Fibroblast of lung (primary cell): ENCODE measurements around the gene MMS22L. TPM values are rescaled to one million over a fixed set of nuclear protein-coding genes. Genes with fewer than 3 reads are reported as not detected.
A peak's percentile ranks its signal among the peaks of the same experiment; 100 is the strongest.

Experiments
- DNase-seq, 2 donors: peaks; one replicate each; pipeline versions ENCODE4 v3.0.0 to v3.0.0-alpha.2; 2010; ENCODE audit warnings: low read depth in 2 of 2
- H2AFZ ChIP-seq: 2 replicates; pipeline ENCODE4 v1.5.1; 2012; ENCODE audit warnings: low read length, control low read depth, inconsistent platforms
- H3K27ac ChIP-seq: 2 replicates; pipeline ENCODE4 v1.5.1; 2011; ENCODE audit warnings: low read length, control low read depth; ENCODE audit not compliant: insufficient read depth
- H3K27me3 ChIP-seq: 2 replicates; pipeline ENCODE4 v1.5.1; 2011; ENCODE audit warnings: mild to moderate bottlenecking, low read length; ENCODE audit not compliant: control insufficient read depth, insufficient read depth
- H3K36me3 ChIP-seq: 2 replicates; pipeline ENCODE4 v1.5.1; 2011; ENCODE audit warnings: low read length; ENCODE audit not compliant: control insufficient read depth, insufficient read depth
- H3K4me1 ChIP-seq: 2 replicates; pipeline ENCODE4 v1.5.1; 2011; ENCODE audit warnings: low read length; ENCODE audit not compliant: control insufficient read depth, insufficient read depth; ENCODE audit errors: extremely low read depth
- H3K4me2 ChIP-seq: 2 replicates; pipeline ENCODE4 v1.5.1; 2011; ENCODE audit warnings: low read length, control low read depth; ENCODE audit not compliant: insufficient read depth; ENCODE audit errors: extremely low read depth
- H3K4me3 ChIP-seq, 4 experiments: fragments of 200-600 bp in 1 of 4; sonication (generic) in 1 of 4; replicated peaks in 1 of 4; 2 replicates each; pipeline ENCODE4 v1.5.1; 2011 to 2016; ENCODE audit warnings: low read length in 4 of 4, low read depth in 3 of 4, mild to moderate bottlenecking in 3 of 4, control low read depth in 2 of 4, inconsistent platforms in 1 of 4, mixed read lengths in 1 of 4; ENCODE audit not compliant: insufficient read depth in 1 of 4; ENCODE audit errors: control extremely low read depth in 1 of 4
- H3K79me2 ChIP-seq: 2 replicates; pipeline ENCODE4 v1.5.1; 2012; ENCODE audit warnings: mild to moderate bottlenecking, low read length, inconsistent platforms; ENCODE audit not compliant: control insufficient read depth, insufficient read depth
- H3K9ac ChIP-seq: 2 replicates; pipeline ENCODE4 v1.5.1; 2011; ENCODE audit warnings: mild to moderate bottlenecking, low read length, control low read depth; ENCODE audit not compliant: insufficient read depth
- H3K9me3 ChIP-seq: 2 replicates; pipeline ENCODE4 v1.5.1; 2012; ENCODE audit warnings: low read depth, low read length; ENCODE audit not compliant: control insufficient read depth, insufficient read depth
- H4K20me1 ChIP-seq: 2 replicates; pipeline ENCODE4 v1.5.1; 2011; ENCODE audit warnings: low read length; ENCODE audit not compliant: control insufficient read depth, insufficient read depth; ENCODE audit errors: extremely low read depth
- CTCF ChIP-seq, 2 donors: IDR thresholded peaks in 1 of 2; conservative IDR thresholded peaks in 1 of 2; 1 replicate in 1 of 2; 2 replicates in 1 of 2; pipeline ENCODE4 v1.5.1; 2011 to 2012; ENCODE audit warnings: low read length in 2 of 2, control low read depth in 1 of 2, inconsistent platforms in 1 of 2, low read depth in 1 of 2, mild to moderate bottlenecking in 1 of 2
- EZH2 ChIP-seq: IDR thresholded peaks from 2 replicates; pipeline ENCODE4 v1.5.1; 2012; ENCODE audit warnings: low read length, control low read depth, mild to moderate bottlenecking; ENCODE audit errors: missing control alignments
- polyA plus RNA-seq, 2 donors: library from polyadenylated mRNA; depleted of rRNA in 1 of 2; stranded (reverse) in 1 of 2; unstranded in 1 of 2; fragments of >200 nt; gene quantifications; 2 replicates each; pipeline ENCODE4 v1.2.1, GENCODE V29; 2011 to 2012; ENCODE audit warnings: missing spikeins in 1 of 2
- total RNA-seq: library from RNA; depleted of rRNA; stranded (reverse); fragments of >200 nt; gene quantifications from 2 replicates; pipeline ENCODE4 v1.2.1, GENCODE V29; 2014

Gene MMS22L
- total and polyA plus RNA-seq, 2 donors (not counting 1 experiment from before 2014, with no cell fraction given) = 9.5 to 11.1 TPM

GRCh38 chr6:97218912-97219311, 64.1 kb downstream of the MMS22L start:
- TF ChIP-seq EZH2 = no peak
- TF ChIP-seq CTCF (conservative IDR thresholded peaks at IDR 0.05 in 1 of 2, IDR thresholded peaks at IDR 0.05 in 1 of 2; ENCODE audit: low read depth in 1 of 2, low read length in 2 of 2) = no peak
- Histone ChIP-seq H3K4me1 (no peaks in the 10 kb centered on the region), H3K27me3 (no peaks in the 10 kb centered on the region), H2AFZ (no peak overlapping the region), H3K79me2 (no peaks in the 10 kb centered on the region), H3K4me3 (no peak overlapping the region), H3K9ac (no peak overlapping the region), H3K9me3 (no peaks in the 10 kb centered on the region), H3K4me2 (no peak overlapping the region), H4K20me1 (no peaks in the 10 kb centered on the region), H3K27ac (no peak overlapping the region), H3K36me3 (no peaks in the 10 kb centered on the region)
- no peak for DNase-seq

GRCh38 chr6:97215157-97215769, 67.8 kb downstream of the MMS22L start:
- no peaks in the 10 kb centered on the region for H4K20me1 ChIP-seq
- H3K4me3 ChIP-seq = no peak overlapping the region
- TF ChIP-seq EZH2 = no peak
- peak; percentile 63 to 67 for TF ChIP-seq CTCF (conservative IDR thresholded peaks at IDR 0.05 in 1 of 2, IDR thresholded peaks at IDR 0.05 in 1 of 2; ENCODE audit: low read depth in 1 of 2, low read length in 2 of 2)
- peak overlapping the region; percentile 31 for H3K27ac ChIP-seq
- H3K27me3 ChIP-seq = no peaks in the 10 kb centered on the region
- H3K4me2 ChIP-seq = no peak overlapping the region
- H3K9ac ChIP-seq = no peak overlapping the region
- H3K4me1 ChIP-seq = no peaks in the 10 kb centered on the region
- H3K9me3 ChIP-seq = no peaks in the 10 kb centered on the region
- no peaks in the 10 kb centered on the region for H3K79me2 ChIP-seq
- no peaks in the 10 kb centered on the region for H3K36me3 ChIP-seq
- DNase-seq = peak; percentile 77
- no peak overlapping the region for H2AFZ ChIP-seq

GRCh38 chr6:97214671-97215070, 68.3 kb downstream of the MMS22L start:
- DNase-seq = no peak
- H4K20me1 ChIP-seq = no peaks in the 10 kb centered on the region
- no peak for TF ChIP-seq CTCF (conservative IDR thresholded peaks at IDR 0.05 in 1 of 2, IDR thresholded peaks at IDR 0.05 in 1 of 2; ENCODE audit: low read depth in 1 of 2, low read length in 2 of 2)
- no peak for TF ChIP-seq EZH2
- H3K27me3 ChIP-seq = no peaks in the 10 kb centered on the region
- no peaks in the 10 kb centered on the region for H3K9me3 ChIP-seq
- no peaks in the 10 kb centered on the region for H3K4me1 ChIP-seq
- H2AFZ ChIP-seq = no peak overlapping the region
- H3K4me2 ChIP-seq = no peak overlapping the region
- no peak overlapping the region for H3K9ac ChIP-seq
- no peaks in the 10 kb centered on the region for H3K36me3 ChIP-seq
- no peak overlapping the region for H3K4me3 ChIP-seq
- no peak overlapping the region for H3K27ac ChIP-seq
- H3K79me2 ChIP-seq = no peaks in the 10 kb centered on the region
